ENCODE measurements around the gene NEUROD2. TPM values are rescaled to one million over a fixed set of nuclear protein-coding genes. Genes with fewer than 3 reads are reported as not detected.

Gene NEUROD2
- polyA plus RNA-seq, 1 donor from 2014 or later: not detected

DNA sequence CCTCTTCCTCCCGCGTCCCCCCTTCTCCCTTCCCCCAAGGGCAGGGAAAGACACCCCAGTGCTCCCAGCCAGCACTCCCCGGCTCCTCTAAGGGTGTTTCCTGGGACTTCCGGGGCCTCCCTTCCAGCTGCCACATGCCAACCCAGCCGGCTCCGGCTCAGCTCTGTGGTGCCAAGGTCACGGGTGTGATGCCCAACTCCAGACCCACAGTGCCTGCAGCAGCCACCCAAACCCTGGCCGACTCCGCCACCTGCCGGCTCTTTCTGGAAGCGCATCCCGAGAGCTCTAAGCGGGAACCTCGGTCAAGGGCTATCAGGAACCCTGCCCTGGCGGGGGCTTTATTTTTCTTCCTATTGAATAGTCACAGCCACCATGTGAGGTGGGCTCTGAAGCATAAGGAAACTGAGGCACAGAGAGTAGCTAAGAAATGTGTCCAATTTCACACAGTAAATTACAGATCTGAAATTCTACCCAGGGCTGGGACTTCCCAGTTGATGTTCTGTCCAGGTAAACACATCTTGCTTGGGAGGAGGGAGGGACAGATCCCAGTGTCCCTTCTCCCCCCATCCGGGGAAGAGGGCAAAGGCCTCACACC is 15.7 kb upstream of the NEUROD2 start:
- no peak overlapping the region for H3K27ac ChIP-seq (ENCODE audit: low read length)
- H3K9me3 ChIP-seq (ENCODE audit: low read length): no peaks in the 10 kb centered on the region
- H3F3A ChIP-seq (ENCODE audit: insufficient read depth, low read length, poor library complexity, severe bottlenecking): no peaks in the 10 kb centered on the region
- TF ChIP-seq RAD21 (conservative IDR thresholded peaks at IDR 0.05): peak; percentile 80
- TF ChIP-seq, protein P1, sequence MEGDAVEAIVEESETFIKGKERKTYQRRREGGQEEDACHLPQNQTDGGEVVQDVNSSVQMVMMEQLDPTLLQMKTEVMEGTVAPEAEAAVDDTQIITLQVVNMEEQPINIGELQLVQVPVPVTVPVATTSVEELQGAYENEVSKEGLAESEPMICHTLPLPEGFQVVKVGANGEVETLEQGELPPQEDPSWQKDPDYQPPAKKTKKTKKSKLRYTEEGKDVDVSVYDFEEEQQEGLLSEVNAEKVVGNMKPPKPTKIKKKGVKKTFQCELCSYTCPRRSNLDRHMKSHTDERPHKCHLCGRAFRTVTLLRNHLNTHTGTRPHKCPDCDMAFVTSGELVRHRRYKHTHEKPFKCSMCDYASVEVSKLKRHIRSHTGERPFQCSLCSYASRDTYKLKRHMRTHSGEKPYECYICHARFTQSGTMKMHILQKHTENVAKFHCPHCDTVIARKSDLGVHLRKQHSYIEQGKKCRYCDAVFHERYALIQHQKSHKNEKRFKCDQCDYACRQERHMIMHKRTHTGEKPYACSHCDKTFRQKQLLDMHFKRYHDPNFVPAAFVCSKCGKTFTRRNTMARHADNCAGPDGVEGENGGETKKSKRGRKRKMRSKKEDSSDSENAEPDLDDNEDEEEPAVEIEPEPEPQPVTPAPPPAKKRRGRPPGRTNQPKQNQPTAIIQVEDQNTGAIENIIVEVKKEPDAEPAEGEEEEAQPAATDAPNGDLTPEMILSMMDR (IDR thresholded peaks at IDR 0.05; ENCODE audit: poor library complexity, severe bottlenecking): peak; percentile 88
- peak; percentile 77 for TF ChIP-seq SMC3 (conservative IDR thresholded peaks at IDR 0.05; ENCODE audit: poor library complexity)
- TF ChIP-seq POLR2AphosphoS5 (IDR thresholded peaks at IDR 0.05): no peak
- no peaks in the 10 kb centered on the region for H3K79me2 ChIP-seq (replicated peaks; ENCODE audit: insufficient read depth, low read length)
- no peaks in the 10 kb centered on the region for H3K9me2 ChIP-seq (ENCODE audit: insufficient read depth, low read length)
- peaks cover 57% of the 10 kb centered on the region for H3K27me3 ChIP-seq (ENCODE audit: insufficient read depth, low read depth, low read length)
- H3K4me2 ChIP-seq (ENCODE audit: low read length): no peak overlapping the region
- no peaks in the 10 kb centered on the region for H3K36me3 ChIP-seq (ENCODE audit: insufficient read depth, low read length)
- H3K4me3 ChIP-seq (ENCODE audit: low read length): no peak overlapping the region
- H3K9ac ChIP-seq (ENCODE audit: low read length): no peak overlapping the region
- no peak overlapping the region for H2AFZ ChIP-seq (ENCODE audit: low read depth, low read length)
- H4K20me1 ChIP-seq (ENCODE audit: insufficient read depth): no peaks in the 10 kb centered on the region

DNA sequence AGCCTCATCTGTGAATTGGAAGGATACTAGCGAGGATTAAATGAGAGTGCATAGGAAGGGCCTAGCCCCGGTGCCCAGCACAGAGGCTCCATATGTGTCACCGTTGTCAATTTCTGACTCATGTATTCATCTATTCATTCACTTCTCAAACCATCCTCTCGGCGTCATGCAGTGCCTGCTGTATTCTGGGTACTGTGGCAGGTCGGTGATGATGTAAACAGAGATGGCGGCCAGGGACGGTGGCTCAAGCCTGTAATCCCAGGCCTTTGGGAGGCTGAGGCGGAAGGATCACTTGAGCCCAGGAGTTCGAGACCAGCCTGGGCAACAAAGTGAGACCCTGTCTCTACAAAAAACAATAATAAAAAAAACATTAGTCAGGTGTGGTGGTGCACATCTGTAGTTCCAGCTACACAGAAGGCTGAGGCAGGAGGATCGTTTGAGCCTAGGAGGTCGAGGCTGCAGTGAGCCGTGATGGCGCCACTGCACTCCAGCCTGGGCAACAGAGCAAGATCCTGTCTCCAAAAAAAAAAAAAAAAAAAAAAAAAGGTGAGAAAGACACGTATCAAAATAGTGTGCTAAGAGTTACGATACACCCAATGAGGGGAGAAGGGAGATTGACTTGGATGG is 14.8 kb upstream of the NEUROD2 start:
- no peaks in the 10 kb centered on the region for H3K9me3 ChIP-seq (ENCODE audit: low read length)
- no peaks in the 10 kb centered on the region for H3F3A ChIP-seq (ENCODE audit: insufficient read depth, low read length, poor library complexity, severe bottlenecking)
- peaks cover 53% of the 10 kb centered on the region for H3K27me3 ChIP-seq (ENCODE audit: insufficient read depth, low read depth, low read length)
- no peaks in the 10 kb centered on the region for H3K9me2 ChIP-seq (ENCODE audit: insufficient read depth, low read length)
- no peaks in the 10 kb centered on the region for H3K79me2 ChIP-seq (replicated peaks; ENCODE audit: insufficient read depth, low read length)
- H3K4me2 ChIP-seq (ENCODE audit: low read length): no peak overlapping the region
- H4K20me1 ChIP-seq (ENCODE audit: insufficient read depth): no peaks in the 10 kb centered on the region
- H2AFZ ChIP-seq (ENCODE audit: low read depth, low read length): no peak overlapping the region
- H3K27ac ChIP-seq (ENCODE audit: low read length): no peak overlapping the region
- peak overlapping the region; percentile 34 for H3K9ac ChIP-seq (ENCODE audit: low read length)
- TF ChIP-seq EP300 (conservative IDR thresholded peaks at IDR 0.05; ENCODE audit: poor library complexity, severe bottlenecking) (no peak), SMC3 (conservative IDR thresholded peaks at IDR 0.05; ENCODE audit: poor library complexity) (no peak), EZH2 (IDR thresholded peaks at IDR 0.05; ENCODE audit: borderline replicate concordance, insufficient read depth, low read length, poor library complexity, severe bottlenecking) (no peak), TAF1 (IDR thresholded peaks at IDR 0.05; ENCODE audit: low read depth) (no peak), POLR2AphosphoS5 (IDR thresholded peaks at IDR 0.05) (no peak), MXI1 (conservative IDR thresholded peaks at IDR 0.05; ENCODE audit: poor library complexity, severe bottlenecking) (no peak), RAD21 (conservative IDR thresholded peaks at IDR 0.05) (no peak)
- TF ChIP-seq, protein P2, sequence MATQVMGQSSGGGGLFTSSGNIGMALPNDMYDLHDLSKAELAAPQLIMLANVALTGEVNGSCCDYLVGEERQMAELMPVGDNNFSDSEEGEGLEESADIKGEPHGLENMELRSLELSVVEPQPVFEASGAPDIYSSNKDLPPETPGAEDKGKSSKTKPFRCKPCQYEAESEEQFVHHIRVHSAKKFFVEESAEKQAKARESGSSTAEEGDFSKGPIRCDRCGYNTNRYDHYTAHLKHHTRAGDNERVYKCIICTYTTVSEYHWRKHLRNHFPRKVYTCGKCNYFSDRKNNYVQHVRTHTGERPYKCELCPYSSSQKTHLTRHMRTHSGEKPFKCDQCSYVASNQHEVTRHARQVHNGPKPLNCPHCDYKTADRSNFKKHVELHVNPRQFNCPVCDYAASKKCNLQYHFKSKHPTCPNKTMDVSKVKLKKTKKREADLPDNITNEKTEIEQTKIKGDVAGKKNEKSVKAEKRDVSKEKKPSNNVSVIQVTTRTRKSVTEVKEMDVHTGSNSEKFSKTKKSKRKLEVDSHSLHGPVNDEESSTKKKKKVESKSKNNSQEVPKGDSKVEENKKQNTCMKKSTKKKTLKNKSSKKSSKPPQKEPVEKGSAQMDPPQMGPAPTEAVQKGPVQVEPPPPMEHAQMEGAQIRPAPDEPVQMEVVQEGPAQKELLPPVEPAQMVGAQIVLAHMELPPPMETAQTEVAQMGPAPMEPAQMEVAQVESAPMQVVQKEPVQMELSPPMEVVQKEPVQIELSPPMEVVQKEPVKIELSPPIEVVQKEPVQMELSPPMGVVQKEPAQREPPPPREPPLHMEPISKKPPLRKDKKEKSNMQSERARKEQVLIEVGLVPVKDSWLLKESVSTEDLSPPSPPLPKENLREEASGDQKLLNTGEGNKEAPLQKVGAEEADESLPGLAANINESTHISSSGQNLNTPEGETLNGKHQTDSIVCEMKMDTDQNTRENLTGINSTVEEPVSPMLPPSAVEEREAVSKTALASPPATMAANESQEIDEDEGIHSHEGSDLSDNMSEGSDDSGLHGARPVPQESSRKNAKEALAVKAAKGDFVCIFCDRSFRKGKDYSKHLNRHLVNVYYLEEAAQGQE (IDR thresholded peaks at IDR 0.05; ENCODE audit: borderline replicate concordance): no peak
- TF ChIP-seq, protein P1 (IDR thresholded peaks at IDR 0.05; ENCODE audit: poor library complexity, severe bottlenecking): no peak
- H3K36me3 ChIP-seq (ENCODE audit: insufficient read depth, low read length): no peaks in the 10 kb centered on the region
- H3K4me3 ChIP-seq (ENCODE audit: low read length): peak overlapping the region; percentile 36

Measured in neural cell (in vitro differentiated cells).